BJ (cell line): ENCODE measurements around the gene DNLZ. TPM values are rescaled to one million over a fixed set of nuclear protein-coding genes. Genes with fewer than 3 reads are reported as not detected.

Experiments used
- CTCF ChIA-PET: fragments of 350-600 bp; formaldehyde crosslinking; extraction: SDS; loops from one replicate; lab custom pipeline; 2021; ENCODE audit warnings: antibody characterized with exemption, inconsistent platforms; lab: Yijun Ruan, JAX
- POLR2A ChIA-PET: fragments of 300-600 bp; sonication (Branson Sonifier 250); formaldehyde crosslinking; extraction: SDS; loops from one replicate; lab custom pipeline; 2021; ENCODE audit warnings: antibody characterized with exemption; lab: Charles Lee
- DNase-seq: peaks from one replicate; pipeline ENCODE4 v3.0.0-alpha.2; 2011; ENCODE audit warnings: low read depth
- H3K27me3 ChIP-seq: 2 replicates; pipeline ENCODE4 v1.6.0; 2011; ENCODE audit warnings: low read length; ENCODE audit not compliant: control insufficient read depth, insufficient read depth
- H3K36me3 ChIP-seq: 2 replicates; pipeline ENCODE4 v1.5.1; 2011; ENCODE audit warnings: low read length; ENCODE audit not compliant: control insufficient read depth, insufficient read depth
- H3K4me3 ChIP-seq: 2 replicates; pipeline ENCODE4 v1.5.1; 2011; ENCODE audit warnings: low read depth, mild to moderate bottlenecking, control low read depth, low read length
- polyA plus RNA-seq: library from polyadenylated mRNA; depleted of rRNA; stranded (reverse); fragments of >200 nt; gene quantifications from 2 replicates; pipeline ENCODE4 v1.2.3, GENCODE V29; 2011
- TF ChIP-seq, protein P1 (sequence below): IDR thresholded peaks from 2 replicates; pipeline ENCODE4 v1.5.1; 2011; ENCODE audit warnings: low read depth, mild to moderate bottlenecking, control low read depth, inconsistent platforms, low read length, moderate library complexity; ENCODE audit not compliant: insufficient read depth

Gene DNLZ
- polyA plus RNA-seq, 1 experiment = 7.2 TPM

- DNase-seq = no peak
- H3K36me3 ChIP-seq = peaks cover 47% of the 10 kb centered on the region
- ChIA-PET POLR2A (no interaction called here), CTCF (interaction anchor here (1.0 to 3.3 kb wide), 11 partner anchors 9 to 56 kb away, joined by 3 to 42 read pairs (median 7); partner anchors contain the start of gene DNLZ)
- TF ChIP-seq, protein P1, sequence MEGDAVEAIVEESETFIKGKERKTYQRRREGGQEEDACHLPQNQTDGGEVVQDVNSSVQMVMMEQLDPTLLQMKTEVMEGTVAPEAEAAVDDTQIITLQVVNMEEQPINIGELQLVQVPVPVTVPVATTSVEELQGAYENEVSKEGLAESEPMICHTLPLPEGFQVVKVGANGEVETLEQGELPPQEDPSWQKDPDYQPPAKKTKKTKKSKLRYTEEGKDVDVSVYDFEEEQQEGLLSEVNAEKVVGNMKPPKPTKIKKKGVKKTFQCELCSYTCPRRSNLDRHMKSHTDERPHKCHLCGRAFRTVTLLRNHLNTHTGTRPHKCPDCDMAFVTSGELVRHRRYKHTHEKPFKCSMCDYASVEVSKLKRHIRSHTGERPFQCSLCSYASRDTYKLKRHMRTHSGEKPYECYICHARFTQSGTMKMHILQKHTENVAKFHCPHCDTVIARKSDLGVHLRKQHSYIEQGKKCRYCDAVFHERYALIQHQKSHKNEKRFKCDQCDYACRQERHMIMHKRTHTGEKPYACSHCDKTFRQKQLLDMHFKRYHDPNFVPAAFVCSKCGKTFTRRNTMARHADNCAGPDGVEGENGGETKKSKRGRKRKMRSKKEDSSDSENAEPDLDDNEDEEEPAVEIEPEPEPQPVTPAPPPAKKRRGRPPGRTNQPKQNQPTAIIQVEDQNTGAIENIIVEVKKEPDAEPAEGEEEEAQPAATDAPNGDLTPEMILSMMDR = no peak
- no peak overlapping the region for H3K4me3 ChIP-seq
- H3K27me3 ChIP-seq = no peaks in the 10 kb centered on the region
Observed at GRCh38 chr9:136344544-136345280, 18.8 kb downstream of the DNLZ start.

GRCh38 chr9:136343884-136344269 lies 19.7 kb downstream of the DNLZ start:
- CTCF ChIA-PET = interaction anchor here (3.0 kb wide), 1 partner anchor 18 kb away, joined by 16 read pairs; no protein-coding TSS in a partner anchor

DNA sequence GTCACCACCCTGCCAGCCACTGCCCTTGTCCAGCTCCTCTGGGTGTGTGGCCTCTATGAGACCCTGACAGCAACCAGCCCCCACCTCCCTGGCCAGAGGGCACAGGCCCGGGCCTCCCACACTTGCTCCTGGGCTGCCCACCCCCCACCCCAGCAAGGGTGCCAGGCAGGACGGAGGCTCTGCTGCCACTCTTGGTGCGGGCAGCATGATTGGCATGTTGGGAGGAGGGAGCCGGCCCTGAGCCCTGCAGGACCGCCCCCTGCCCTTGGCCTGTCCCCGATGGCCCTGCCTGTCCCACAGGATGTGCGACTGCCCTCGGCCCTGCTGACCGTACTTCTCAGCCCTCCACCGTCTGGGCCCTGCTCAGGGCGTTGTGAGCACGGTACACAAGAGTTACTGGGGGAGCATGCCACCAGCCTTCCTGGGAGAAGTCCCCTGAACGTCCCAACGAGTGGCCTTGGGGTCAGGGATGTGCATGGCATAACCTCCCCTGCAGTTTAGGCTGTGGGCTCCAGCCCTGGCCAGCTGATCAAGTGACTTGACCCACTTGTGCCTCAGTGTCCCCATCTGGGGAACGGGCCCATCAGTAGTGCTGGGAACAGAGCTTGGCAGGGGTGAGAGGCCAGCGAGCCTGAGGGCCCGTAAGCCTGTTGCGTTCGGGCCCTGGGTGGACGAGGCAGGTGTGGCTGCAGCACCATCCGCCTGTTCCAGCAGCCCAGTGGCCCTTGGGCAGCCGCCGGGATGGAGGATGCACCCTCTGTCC lies 20.2 kb downstream of the DNLZ start:
- no peak for DNase-seq
- TF ChIP-seq, protein P1 = no peak
- no peak overlapping the region for H3K4me3 ChIP-seq
- CTCF ChIA-PET = interaction anchor here (1.5 to 3.0 kb wide), 3 partner anchors 16 to 19 kb away, joined by 3 to 16 read pairs (median 3); no protein-coding TSS in a partner anchor
- POLR2A ChIA-PET = no interaction called here
- H3K27me3 ChIP-seq = no peaks in the 10 kb centered on the region
- H3K36me3 ChIP-seq = peaks cover 43% of the 10 kb centered on the region

More at GRCh38 chr9:136343884-136344269, 19.7 kb downstream of the DNLZ start:
- H3K27me3 ChIP-seq = no peaks in the 10 kb centered on the region
- TF ChIP-seq, protein P1 = no peak
- no peak for DNase-seq
- H3K36me3 ChIP-seq = peaks cover 43% of the 10 kb centered on the region
- POLR2A ChIA-PET = no interaction called here
- H3K4me3 ChIP-seq = no peak overlapping the region

DNA sequence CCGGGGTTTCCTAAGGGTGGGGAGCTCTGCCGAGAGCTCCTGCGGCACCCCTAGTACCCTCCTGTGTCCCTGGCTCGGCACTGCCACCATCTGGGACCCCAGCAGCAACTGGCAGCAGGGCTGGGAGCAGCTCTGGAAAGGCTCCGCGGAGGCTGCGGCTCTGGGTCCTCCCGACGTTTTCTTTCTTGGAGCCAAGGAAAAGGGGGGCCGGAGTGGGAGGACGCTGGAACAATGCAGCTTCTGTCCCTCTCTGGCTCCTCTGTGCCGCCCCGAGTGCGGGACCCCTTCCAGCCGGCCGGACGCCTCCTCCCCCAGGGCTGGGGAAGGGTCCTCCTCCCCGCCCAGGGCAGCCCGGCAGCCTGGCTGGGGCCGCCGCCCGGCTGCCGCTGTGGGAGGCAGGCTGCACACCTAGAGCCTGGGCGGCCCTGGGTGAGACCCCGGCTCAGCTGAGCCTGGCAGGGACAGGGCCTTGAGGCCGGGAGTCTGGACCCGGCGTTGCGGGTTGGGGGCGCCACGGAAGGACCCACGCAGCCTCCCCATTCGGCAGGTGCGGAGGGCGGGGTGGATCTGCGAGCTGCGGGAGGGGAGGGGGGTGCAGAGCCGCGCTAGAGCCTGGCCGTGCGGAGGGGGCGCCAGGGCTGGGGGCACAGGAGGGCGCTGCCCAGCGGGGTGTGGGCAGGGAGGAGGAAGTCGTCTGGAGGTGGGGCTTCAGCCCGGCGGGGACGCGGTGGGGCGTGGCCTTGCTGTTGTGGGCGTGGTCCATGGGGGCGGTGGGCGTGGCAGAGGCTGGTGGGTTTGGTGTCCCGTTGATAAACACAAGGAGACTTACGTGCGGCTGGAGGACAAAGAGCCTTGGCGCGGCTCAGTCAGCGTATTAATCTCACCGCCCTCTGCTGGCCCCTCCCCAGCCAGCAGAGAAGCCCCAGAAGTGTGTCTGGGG lies 21.1 kb downstream of the DNLZ start:
- peaks cover 45% of the 10 kb centered on the region for H3K36me3 ChIP-seq
- ChIA-PET CTCF (interaction anchor here (0.5 to 1.5 kb wide), 5 partner anchors 16 to 436 kb away, joined by 3 to 8 read pairs (median 3); no protein-coding TSS in a partner anchor), POLR2A (no interaction called here)
- DNase-seq = no peak
- H3K27me3 ChIP-seq = no peaks in the 10 kb centered on the region
- no peak overlapping the region for H3K4me3 ChIP-seq
- TF ChIP-seq, protein P1 = no peak
